HCT116 (cell line): Measurements from ENCODE around the gene TMEM89. TPM values are rescaled to one million over a fixed set of nuclear protein-coding genes. Genes with fewer than 3 reads are reported as not detected.
A peak's percentile ranks its signal among the peaks of the same experiment; 100 is the strongest.

ENCODE experiments used
- ATAC-seq: fragments of 200-7000 bp; cut with Tn5 transposase; 2 replicates; pipeline ENCODE4 v1.9.1; 2020; ENCODE audit warnings: mild to moderate bottlenecking, moderate library complexity
- BruUV-seq: library from RNA; stranded (reverse); fragments of 400-500 nt; replicated peaks from 2 replicates; lab custom pipeline; 2021; lab: Mats Ljungman, UMichigan
- CTCF ChIA-PET: fragments of 300-600 bp; sonication (Branson Sonifier 250); formaldehyde crosslinking; loops from one replicate; lab custom pipeline; 2021; ENCODE audit warnings: antibody characterized with exemption; lab: Charles Lee
- POLR2A ChIA-PET: fragments of 300-600, 350-600 bp; sonication (Branson Sonifier 250); formaldehyde crosslinking; loops from one replicate; lab custom pipeline; 2021; ENCODE audit warnings: antibody characterized with exemption; lab: Charles Lee
- RAD21 ChIA-PET, 2 experiments: fragments of 300-600 bp; sonication (Branson Sonifier 250); formaldehyde crosslinking; loops; one replicate each; lab custom pipeline; 2023; ENCODE audit warnings: low total read pairs in 2 of 2; ENCODE audit not compliant: uncharacterized antibody in 2 of 2, unreplicated experiment in 2 of 2, low non-redundant PET in 1 of 2; lab: Charles Lee
- DNase-seq: peaks from one replicate; pipeline ENCODE4 v3.0.0-alpha.2; 2010; ENCODE audit warnings: low read depth, low spot score
- H2AFZ ChIP-seq: fragments of 200-600 bp; shearing (Covaris generic), sonication (generic); 2 replicates; pipeline ENCODE4 v1.6.1; 2017; ENCODE audit warnings: low read depth, mixed run types, mixed read lengths, antibody characterized with exemption, low read length; ENCODE audit not compliant: poor library complexity, severe bottlenecking
- H3K27ac ChIP-seq: 2 replicates; pipeline ENCODE4 v1.5.1; 2012; ENCODE audit warnings: low read depth, low read length
- H3K27me3 ChIP-seq: fragments of 200-600 bp; sonication (generic); 2 replicates; pipeline ENCODE4 v1.6.1; 2016; ENCODE audit warnings: mixed run types, low read length, mixed read lengths; ENCODE audit not compliant: insufficient read depth
- H3K36me3 ChIP-seq, 2 experiments: fragments of 200-500 bp in 1 of 2; fragments of 200-600 bp in 1 of 2; sonication (Bioruptor generic) in 1 of 2; sonication (generic) in 1 of 2; 2 replicates each; pipeline versions ENCODE4 v1.5.1 to v1.6.1; 2014 to 2016; ENCODE audit warnings: low read length in 2 of 2, inconsistent platforms in 1 of 2, mixed read lengths in 1 of 2, mixed run types in 1 of 2; ENCODE audit not compliant: insufficient read depth in 2 of 2, control insufficient read depth in 1 of 2
- H3K4me1 ChIP-seq, 2 experiments: fragments of 200-600 bp in 1 of 2; sonication (generic) in 1 of 2; 2 replicates each; pipeline versions ENCODE4 v1.5.1 to v1.6.1; 2012 to 2017; ENCODE audit warnings: low read length in 2 of 2, inconsistent platforms in 1 of 2, mild to moderate bottlenecking in 1 of 2, mixed read lengths in 1 of 2, mixed run types in 1 of 2, moderate library complexity in 1 of 2; ENCODE audit not compliant: insufficient read depth in 2 of 2, control insufficient read depth in 1 of 2
- H3K4me2 ChIP-seq: fragments of 200-600 bp; sonication (generic); 2 replicates; pipeline ENCODE4 v1.6.1; 2017; ENCODE audit warnings: mixed run types, low read length, mixed read lengths
- H3K4me3 ChIP-seq, 2 experiments: fragments of 200-600 bp in 1 of 2; sonication (generic) in 1 of 2; replicated peaks in 1 of 2; 2 replicates each; pipeline ENCODE4 v1.5.1; 2011 to 2016; ENCODE audit warnings: low read length in 2 of 2, control low read depth in 1 of 2, low read depth in 1 of 2, mild to moderate bottlenecking in 1 of 2, mixed read lengths in 1 of 2, mixed run types in 1 of 2
- H3K79me2 ChIP-seq: fragments of 200-600 bp; sonication (generic); 2 replicates; pipeline ENCODE4 v1.6.1; 2017; ENCODE audit warnings: mild to moderate bottlenecking, mixed run types, low read length, moderate library complexity, mixed read lengths; ENCODE audit not compliant: insufficient read depth
- H3K9ac ChIP-seq: fragments of 200-600 bp; sonication (generic); 2 replicates; pipeline ENCODE4 v1.6.1; 2016; ENCODE audit warnings: low read length, mixed read lengths
- H3K9me2 ChIP-seq: fragments of 200-600 bp; sonication (generic), shearing (Covaris generic); 2 replicates; pipeline ENCODE4 v1.6.1; 2017; ENCODE audit warnings: mixed run types, mild to moderate bottlenecking, moderate library complexity; ENCODE audit not compliant: insufficient read depth
- H3K9me3 ChIP-seq, 2 experiments: fragments of 200-500 bp in 1 of 2; fragments of 200-600 bp in 1 of 2; sonication (Bioruptor generic) in 1 of 2; sonication (generic) in 1 of 2; 2 replicates each; pipeline ENCODE4 v1.6.1; 2014 to 2017; ENCODE audit warnings: low read length in 2 of 2, mixed read lengths in 2 of 2, inconsistent platforms in 1 of 2, low read depth in 1 of 2, mild to moderate bottlenecking in 1 of 2, mixed run types in 1 of 2, moderate library complexity in 1 of 2; ENCODE audit not compliant: control insufficient read depth in 1 of 2, insufficient read depth in 1 of 2
- H4K20me1 ChIP-seq: fragments of 200-600 bp; sonication (generic), shearing (Covaris generic); 2 replicates; pipeline ENCODE4 v1.6.1; 2017; ENCODE audit warnings: mixed run types, mild to moderate bottlenecking, moderate library complexity; ENCODE audit not compliant: insufficient read depth
- ATF3 ChIP-seq: IDR thresholded peaks from 2 replicates; pipeline ENCODE4 v1.6.1; 2012
- CEBPB ChIP-seq: IDR thresholded peaks from 2 replicates; pipeline ENCODE4 v1.6.1; 2012; ENCODE audit warnings: low read depth
- EGR1 ChIP-seq: IDR thresholded peaks from 2 replicates; pipeline ENCODE4 v1.6.1; 2012; ENCODE audit warnings: low read depth
- ELF1 ChIP-seq: IDR thresholded peaks from 2 replicates; pipeline ENCODE4 v1.6.1; 2012; ENCODE audit warnings: low read depth, borderline replicate concordance
- EZH2 ChIP-seq: fragments of 200-600 bp; sonication (generic); IDR thresholded peaks from 2 replicates; pipeline ENCODE4 v1.6.1; 2017; ENCODE audit warnings: antibody characterized with exemption, mixed run types
- FOSL1 ChIP-seq: IDR thresholded peaks from 2 replicates; pipeline ENCODE4 v1.6.1; 2012; ENCODE audit warnings: low read depth
- MAX ChIP-seq: IDR thresholded peaks from 2 replicates; pipeline ENCODE4 v1.6.1; 2012
- REST ChIP-seq: IDR thresholded peaks from 2 replicates; pipeline ENCODE4 v1.6.1; 2012; ENCODE audit warnings: low read depth
- SP1 ChIP-seq: IDR thresholded peaks from 2 replicates; pipeline ENCODE4 v1.6.1; 2012; ENCODE audit warnings: low read depth
- SRF ChIP-seq: IDR thresholded peaks from 2 replicates; pipeline ENCODE4 v1.6.1; 2012; ENCODE audit warnings: low read depth
- TCF7L2 ChIP-seq: IDR thresholded peaks from 2 replicates; pipeline ENCODE4 v1.7.0; 2011; ENCODE audit warnings: borderline replicate concordance, inconsistent platforms; ENCODE audit not compliant: insufficient read depth, insufficient read length; ENCODE audit errors: extremely low read depth
- YY1 ChIP-seq: IDR thresholded peaks from 2 replicates; pipeline ENCODE4 v1.6.1; 2011; ENCODE audit warnings: low read length, low read depth, moderate library complexity, mild to moderate bottlenecking; ENCODE audit not compliant: insufficient replicate concordance; ENCODE audit errors: extremely low read depth
- ZBTB33 ChIP-seq: IDR thresholded peaks from 2 replicates; pipeline ENCODE4 v1.6.1; 2011; ENCODE audit warnings: mild to moderate bottlenecking, low read length, moderate library complexity; ENCODE audit not compliant: insufficient replicate concordance; ENCODE audit errors: extremely low read depth
- ZFX ChIP-seq: fragments of 450-650 bp; IDR thresholded peaks from 2 replicates; pipeline ENCODE4 v1.6.1; 2017
- ZNF274 ChIP-seq: fragments of 200-500 bp; sonication (Bioruptor generic); IDR thresholded peaks from 2 replicates; pipeline ENCODE4 v1.6.1; 2014; ENCODE audit warnings: mild to moderate bottlenecking, low read depth, low read length, inconsistent platforms
- intact Hi-C: fragments of 100-400 bp; cut with micrococcal nuclease; formaldehyde crosslinking; loops from 2 replicates; pipeline ENCODE4 v1.10.0; 2022
- total RNA-seq: library from RNA; stranded (reverse); gene quantifications from one replicate; pipeline ENCODE4 v1.2.1, GENCODE V29; 2021; ENCODE audit not compliant: unreplicated experiment

Gene TMEM89
- total RNA-seq, 1 experiment from 2014 or later, result 0.49 TPM

GRCh38 chr3:48656841-48657281 is 35.3 kb upstream of the TMEM89 start:
- RAD21 ChIA-PET, result no interaction called here
- no peaks in the 10 kb centered on the region for H3K27me3 ChIP-seq
- H3K9me2 ChIP-seq, result no peaks in the 10 kb centered on the region
- H3K79me2 ChIP-seq, result no peaks in the 10 kb centered on the region
- DNase-seq (no peak), ATAC-seq (no peak)
- H3K4me2 ChIP-seq, result peak overlapping the region; percentile 66
- CTCF ChIA-PET, result no interaction called here
- intact Hi-C loops, result loop anchor here (1.0 kb wide), 1 partner anchor 22 kb away; the partner anchor contains the start of gene SLC26A6
- no peaks in the 10 kb centered on the region for H4K20me1 ChIP-seq
- H3K9ac ChIP-seq, result peak overlapping the region; percentile 24; the same call in 1 of the 2 replicates
- no TSS peak for BruUV-seq
- TF ChIP-seq ATF3 (no peak), MAX (no peak), SP1 (no peak), EGR1 (no peak), YY1 (no peak), ZNF274 (no peak), FOSL1 (no peak), CEBPB (no peak), SRF (no peak), EZH2 (no peak), TCF7L2 (no peak), REST (no peak), ZFX (no peak), ELF1 (no peak), ZBTB33 (no peak)
- H3K4me3 ChIP-seq, result no peak overlapping the region
- peaks cover 0 to 8% of the 10 kb centered on the region in 2 experiments; a peak in 3 of 4 replicates for H3K4me1 ChIP-seq
- POLR2A ChIA-PET, result no interaction called here
- H3K27ac ChIP-seq, result peak overlapping the region; percentile 58; the same call in 1 of the 2 replicates
- no peaks in the 10 kb centered on the region for H3K36me3 ChIP-seq
- H2AFZ ChIP-seq, result no peak overlapping the region
- H3K9me3 ChIP-seq, result peaks cover 0 to 6% of the 10 kb centered on the region in 2 experiments; a peak in 1 of 4 replicates
